Measurements from ENCODE around the gene CNTNAP2. TPM values are rescaled to one million over a fixed set of nuclear protein-coding genes. Genes with fewer than 3 reads are reported as not detected.

CNTNAP2 gene
- total RNA-seq, 2 experiments from 2014 or later = 0.28 TPM; not detected in 1

- Histone ChIP-seq H3K9me3 (ENCODE audit: low read length) (no peaks in the 10 kb centered on the region), H3K4me3 (ENCODE audit: low read depth, low read length, poor library complexity, severe bottlenecking) (no peak overlapping the region), H3K4me2 (ENCODE audit: low read length) (no peak overlapping the region), H3K9me2 (ENCODE audit: insufficient read depth, low read length) (no peaks in the 10 kb centered on the region), H3K79me2 (ENCODE audit: insufficient read depth, low read depth, low read length) (no peaks in the 10 kb centered on the region), H4K20me1 (ENCODE audit: insufficient read depth, low read length) (no peaks in the 10 kb centered on the region), H3K36me3 (ENCODE audit: insufficient read depth, low read length) (no peaks in the 10 kb centered on the region), H3K4me1 (ENCODE audit: insufficient read depth, low read length, poor library complexity, severe bottlenecking) (no peaks in the 10 kb centered on the region), H2AFZ (ENCODE audit: low read length) (no peak overlapping the region), H3K27ac (ENCODE audit: low read depth, low read length, poor library complexity, severe bottlenecking) (no peak overlapping the region)
- POLR2A ChIA-PET = no interaction called here
- CTCF ChIA-PET (ENCODE audit: unreplicated experiment) = no interaction called here
- DNase-seq (ENCODE audit: low spot score) = no peak
- TF ChIP-seq EZH2phosphoT487 (IDR thresholded peaks at IDR 0.05; ENCODE audit: borderline replicate concordance, low read depth, low read length) (no peak), CTCF (conservative IDR thresholded peaks at IDR 0.05; ENCODE audit: low read length) (no peak)
- intact Hi-C loops (cut with micrococcal nuclease; ENCODE audit: unreplicated experiment) = no loop called here
- BruUV-seq (replicated peaks) = no TSS peak
Observed at GRCh38 chr7:148121401-148121800, 2004.8 kb downstream of the CNTNAP2 start.

GRCh38 chr7:148121847-148122246 is 2005.2 kb downstream of the CNTNAP2 start:
- Histone ChIP-seq H3K4me3 (ENCODE audit: low read depth, low read length, poor library complexity, severe bottlenecking) (no peak overlapping the region), H3K27ac (ENCODE audit: low read depth, low read length, poor library complexity, severe bottlenecking) (no peak overlapping the region), H3K4me2 (ENCODE audit: low read length) (no peak overlapping the region), H3K79me2 (ENCODE audit: insufficient read depth, low read depth, low read length) (no peaks in the 10 kb centered on the region), H2AFZ (ENCODE audit: low read length) (no peak overlapping the region), H3K9me3 (ENCODE audit: low read length) (no peaks in the 10 kb centered on the region), H4K20me1 (ENCODE audit: insufficient read depth, low read length) (no peaks in the 10 kb centered on the region), H3K4me1 (ENCODE audit: insufficient read depth, low read length, poor library complexity, severe bottlenecking) (no peaks in the 10 kb centered on the region), H3K9me2 (ENCODE audit: insufficient read depth, low read length) (no peaks in the 10 kb centered on the region), H3K36me3 (ENCODE audit: insufficient read depth, low read length) (no peaks in the 10 kb centered on the region)
- CTCF ChIA-PET (ENCODE audit: unreplicated experiment) = no interaction called here
- BruUV-seq (replicated peaks) = no TSS peak
- POLR2A ChIA-PET = no interaction called here
- intact Hi-C loops (cut with micrococcal nuclease; ENCODE audit: unreplicated experiment) = no loop called here
- DNase-seq (ENCODE audit: low spot score) = no peak
- TF ChIP-seq EZH2phosphoT487 (IDR thresholded peaks at IDR 0.05; ENCODE audit: borderline replicate concordance, low read depth, low read length) (no peak), CTCF (conservative IDR thresholded peaks at IDR 0.05; ENCODE audit: low read length) (no peak)

- Histone ChIP-seq H3K9me3 (ENCODE audit: low read length) (no peaks in the 10 kb centered on the region), H3K79me2 (ENCODE audit: insufficient read depth, low read depth, low read length) (no peaks in the 10 kb centered on the region), H2AFZ (ENCODE audit: low read length) (no peak overlapping the region), H4K20me1 (ENCODE audit: insufficient read depth, low read length) (no peaks in the 10 kb centered on the region), H3K36me3 (ENCODE audit: insufficient read depth, low read length) (no peaks in the 10 kb centered on the region), H3K9me2 (ENCODE audit: insufficient read depth, low read length) (no peaks in the 10 kb centered on the region), H3K27ac (ENCODE audit: low read depth, low read length, poor library complexity, severe bottlenecking) (no peak overlapping the region), H3K4me2 (ENCODE audit: low read length) (no peak overlapping the region), H3K4me1 (ENCODE audit: insufficient read depth, low read length, poor library complexity, severe bottlenecking) (no peaks in the 10 kb centered on the region), H3K4me3 (ENCODE audit: low read depth, low read length, poor library complexity, severe bottlenecking) (no peak overlapping the region)
- no TSS peak for BruUV-seq (replicated peaks)
- TF ChIP-seq EZH2phosphoT487 (IDR thresholded peaks at IDR 0.05; ENCODE audit: borderline replicate concordance, low read depth, low read length) = no peak
- TF ChIP-seq CTCF (conservative IDR thresholded peaks at IDR 0.05; ENCODE audit: low read length) = no peak
- ChIA-PET CTCF (ENCODE audit: unreplicated experiment) (no interaction called here), POLR2A (no interaction called here)
- DNase-seq (ENCODE audit: low spot score) = no peak
- intact Hi-C loops (cut with micrococcal nuclease; ENCODE audit: unreplicated experiment) = no loop called here
Observed at GRCh38 chr7:148124477-148124876, 2007.9 kb downstream of the CNTNAP2 start.
